Spinal cord (tissue), 10 donors: ENCODE data around the gene HS3ST5. TPM values are rescaled to one million over a fixed set of nuclear protein-coding genes. Genes with fewer than 3 reads are reported as not detected.
A peak's percentile ranks its signal among the peaks of the same experiment; 100 is the strongest.
"Not testable (repeated sequence)": the region's sequence is repeated elsewhere in the genome, so short reads cannot be mapped to it uniquely, and the experiment has no call there.

Source experiments
- DNase-seq, 6 donors: peaks; one replicate each; pipeline versions ENCODE4 v3.0.0 to v3.0.0-alpha.2; 2013 to 2015; ENCODE audit warnings: low spot score in 6 of 6, low read depth in 4 of 6
- H3K27ac ChIP-seq: one replicate; pipeline ENCODE4 v1.5.1; 2013; ENCODE audit warnings: low read depth, low read length, control low read depth
- H3K27me3 ChIP-seq: one replicate; pipeline ENCODE4 v1.6.1; 2013; ENCODE audit warnings: low read length; ENCODE audit not compliant: control insufficient read depth, insufficient read depth
- H3K36me3 ChIP-seq: one replicate; pipeline ENCODE4 v1.6.1; 2013; ENCODE audit warnings: low read length; ENCODE audit not compliant: control insufficient read depth, insufficient read depth
- H3K4me1 ChIP-seq: one replicate; pipeline ENCODE4 v1.6.1; 2013; ENCODE audit warnings: low read length; ENCODE audit not compliant: control insufficient read depth, insufficient read depth
- H3K4me3 ChIP-seq: one replicate; pipeline ENCODE4 v1.5.1; 2013; ENCODE audit warnings: low read depth, low read length, control low read depth
- H3K9me3 ChIP-seq: one replicate; pipeline ENCODE4 v1.6.1; 2013; ENCODE audit warnings: low read length; ENCODE audit not compliant: control insufficient read depth, insufficient read depth
- WGBS: methylation state at CpG from one replicate; pipeline ENCODE4 v1.1.5; 2013; ENCODE audit warnings: missing lambda C conversion rate; ENCODE audit not compliant: insufficient coverage; 5-methylcytosine and 5-hydroxymethylcytosine counted together
- polyA plus RNA-seq, 2 donors: library from polyadenylated mRNA; unstranded; fragments of 120-200 nt; gene quantifications; one replicate each; pipeline ENCODE4 v1.2.1, GENCODE V29; 2013; ENCODE audit not compliant: insufficient read length in 2 of 2
- total RNA-seq, 2 donors: library from RNA; depleted of rRNA in 1 of 2; stranded (reverse); fragments of 120-200 nt in 1 of 2; fragments of >200 nt in 1 of 2; gene quantifications; one replicate each; pipeline versions ENCODE4 v1.2.3 to v1.2.4, GENCODE V29; 2013 to 2014
- donor health status: healthy.

The HS3ST5 gene
- total and polyA plus RNA-seq, 4 donors = 4.1 to 25.8 (median 21.9) TPM

GRCh38 chr6:114040871-114041270 is 302.0 kb downstream of the HS3ST5 start:
- H3K27ac ChIP-seq = no peak overlapping the region
- no peaks in the 10 kb centered on the region for H3K36me3 ChIP-seq
- H3K4me3 ChIP-seq = no peak overlapping the region
- H3K27me3 ChIP-seq = no peaks in the 10 kb centered on the region
- WGBS = no CpG with 5 or more reads among the region's 2 CpGs
- DNase-seq = no peak
- H3K9me3 ChIP-seq = no peaks in the 10 kb centered on the region
- H3K4me1 ChIP-seq = peaks cover 2% of the 10 kb centered on the region

- Histone ChIP-seq H3K27ac (no peak overlapping the region), H3K36me3 (no peaks in the 10 kb centered on the region), H3K27me3 (no peaks in the 10 kb centered on the region), H3K9me3 (no peaks in the 10 kb centered on the region), H3K4me1 (peaks cover 2% of the 10 kb centered on the region), H3K4me3 (no peak overlapping the region)
- no peak for DNase-seq
- WGBS = 92% methylated on average over 2 of the region's 2 CpGs
Observed at GRCh38 chr6:114039841-114040240, 303.0 kb downstream of the HS3ST5 start.

- no peaks in the 10 kb centered on the region for H3K4me1 ChIP-seq
- H3K27ac ChIP-seq = no peak overlapping the region
- no peak for DNase-seq
- H3K9me3 ChIP-seq = no peaks in the 10 kb centered on the region
- H3K4me3 ChIP-seq = no peak overlapping the region
- no peaks in the 10 kb centered on the region for H3K27me3 ChIP-seq
- no peaks in the 10 kb centered on the region for H3K36me3 ChIP-seq
Observed at GRCh38 chr6:114033606-114034005, 309.2 kb downstream of the HS3ST5 start.

- no peak for DNase-seq
- Histone ChIP-seq H3K27me3 (no peaks in the 10 kb centered on the region), H3K27ac (no peak overlapping the region), H3K36me3 (no peaks in the 10 kb centered on the region), H3K4me1 (no peaks in the 10 kb centered on the region), H3K9me3 (no peaks in the 10 kb centered on the region), H3K4me3 (no peak overlapping the region)
- no CpG with 5 or more reads among the region's 3 CpGs for WGBS
Observed at GRCh38 chr6:114032721-114033120, 310.1 kb downstream of the HS3ST5 start.

- no peak for DNase-seq
- H3K4me3 ChIP-seq = no peak overlapping the region
- 74% methylated on average over 3 of the region's 6 CpGs for WGBS
Observed at GRCh38 chr6:114030767-114031166, 312.1 kb downstream of the HS3ST5 start.

GRCh38 chr6:114024746-114025145 is 318.1 kb downstream of the HS3ST5 start:
- H3K27ac ChIP-seq = no peak overlapping the region
- no peaks in the 10 kb centered on the region for H3K27me3 ChIP-seq
- H3K9me3 ChIP-seq = no peaks in the 10 kb centered on the region
- H3K36me3 ChIP-seq = peaks cover 3% of the 10 kb centered on the region
- H3K4me3 ChIP-seq = no peak overlapping the region
- no peak for DNase-seq
- no peaks in the 10 kb centered on the region for H3K4me1 ChIP-seq
- 100% methylated on average over 1 of the region's 6 CpGs for WGBS

More at GRCh38 chr6:114030767-114031166, 312.1 kb downstream of the HS3ST5 start:
- Histone ChIP-seq H3K4me1 (no peaks in the 10 kb centered on the region), H3K36me3 (no peaks in the 10 kb centered on the region), H3K27ac (no peak overlapping the region), H3K9me3 (no peaks in the 10 kb centered on the region), H3K27me3 (no peaks in the 10 kb centered on the region)

- peak in 1 of 6 donors; percentile 49 for DNase-seq
- Histone ChIP-seq H3K4me1 (no peaks in the 10 kb centered on the region), H3K9me3 (no peaks in the 10 kb centered on the region), H3K27me3 (no peaks in the 10 kb centered on the region), H3K36me3 (peaks cover 3% of the 10 kb centered on the region), H3K27ac (no peak overlapping the region), H3K4me3 (no peak overlapping the region)
- WGBS = 93% methylated on average over 15 of the region's 15 CpGs
Observed at GRCh38 chr6:114020196-114020595, 322.6 kb downstream of the HS3ST5 start.

- not testable (repeated sequence) for DNase-seq, H3K27me3 ChIP-seq, H3K4me1 ChIP-seq, H3K27ac ChIP-seq, H3K4me3 ChIP-seq, H3K9me3 ChIP-seq, H3K36me3 ChIP-seq
- 95% methylated on average over 6 of the region's 6 CpGs for WGBS
Observed at GRCh38 chr6:114017146-114017545, 325.7 kb downstream of the HS3ST5 start.

GRCh38 chr6:114014106-114014505 is 328.7 kb downstream of the HS3ST5 start:
- not testable (repeated sequence) for H3K4me1 ChIP-seq, H3K27me3 ChIP-seq, H3K4me3 ChIP-seq, H3K36me3 ChIP-seq, DNase-seq, H3K27ac ChIP-seq, H3K9me3 ChIP-seq
- WGBS = 85% methylated on average over 2 of the region's 2 CpGs

- not testable (repeated sequence) for DNase-seq, H3K36me3 ChIP-seq
- WGBS = 77% methylated on average over 5 of the region's 7 CpGs
Observed at GRCh38 chr6:114011486-114011885, 331.3 kb downstream of the HS3ST5 start.

More at GRCh38 chr6:114011486-114011885, 331.3 kb downstream of the HS3ST5 start:
- not testable (repeated sequence) for H3K27ac ChIP-seq, H3K4me3 ChIP-seq, H3K4me1 ChIP-seq, H3K9me3 ChIP-seq, H3K27me3 ChIP-seq
